Measurements from ENCODE around the gene CFAP58.

Gene CFAP58

DNA sequence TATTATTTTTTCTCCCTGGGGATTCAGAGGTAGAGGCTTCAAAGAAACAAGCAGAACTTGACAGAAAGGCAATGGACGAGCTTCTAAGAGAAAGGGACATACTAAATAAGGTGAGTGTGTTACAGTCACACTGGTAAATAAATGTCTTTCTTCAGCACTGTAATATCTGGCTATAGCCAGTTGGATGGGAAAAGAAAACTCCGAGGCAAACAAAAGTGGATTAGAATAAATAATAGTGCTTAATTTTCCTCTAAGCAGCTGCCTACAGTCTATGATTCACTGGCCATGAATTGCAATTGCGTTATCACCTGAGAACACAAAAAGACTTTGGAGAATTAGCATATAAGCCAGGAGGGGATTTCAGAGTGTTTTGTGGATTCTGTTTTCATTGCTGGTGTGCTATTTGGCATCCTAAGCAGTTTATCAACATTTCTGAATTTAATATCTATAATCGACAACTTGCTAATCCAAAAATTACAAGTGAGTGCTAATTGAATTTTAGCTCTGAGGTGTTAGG lies 23.2 kb downstream of the CFAP58 start:
- no peak for DNase-seq

DNA sequence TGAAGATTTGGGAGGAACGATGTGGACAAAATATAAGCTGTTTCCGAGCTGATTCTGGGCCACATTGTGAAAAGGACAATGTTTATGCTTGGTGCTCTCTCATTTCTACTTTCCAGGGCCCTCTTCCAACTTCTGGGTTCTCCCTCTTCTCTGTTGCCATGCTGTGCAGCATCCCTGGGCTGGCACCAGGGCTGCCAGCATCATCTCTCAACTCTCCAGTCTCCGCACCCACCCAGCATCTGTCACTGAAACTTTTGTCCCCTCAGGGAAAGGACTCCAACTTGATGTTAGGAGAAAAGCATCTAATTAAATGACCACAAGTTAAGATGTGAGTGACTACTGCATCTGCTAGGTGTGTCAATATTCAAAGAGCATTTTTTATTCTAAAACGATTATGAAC lies 26.7 kb downstream of the CFAP58 start:
- DNase-seq, result no peak

- DNase-seq, result peak; percentile 39
Measured at GRCh38 chr10:104387130-104387888, 33.7 kb downstream of the CFAP58 start.

- DNase-seq, result no peak
Measured at GRCh38 chr10:104388830-104389229, 35.2 kb downstream of the CFAP58 start.

- peak; percentile 27 for DNase-seq
Measured at GRCh38 chr10:104391150-104391968, 37.7 kb downstream of the CFAP58 start.

- DNase-seq, result peak; percentile 4
Measured at GRCh38 chr10:104391969-104392296, 38.3 kb downstream of the CFAP58 start.

DNA sequence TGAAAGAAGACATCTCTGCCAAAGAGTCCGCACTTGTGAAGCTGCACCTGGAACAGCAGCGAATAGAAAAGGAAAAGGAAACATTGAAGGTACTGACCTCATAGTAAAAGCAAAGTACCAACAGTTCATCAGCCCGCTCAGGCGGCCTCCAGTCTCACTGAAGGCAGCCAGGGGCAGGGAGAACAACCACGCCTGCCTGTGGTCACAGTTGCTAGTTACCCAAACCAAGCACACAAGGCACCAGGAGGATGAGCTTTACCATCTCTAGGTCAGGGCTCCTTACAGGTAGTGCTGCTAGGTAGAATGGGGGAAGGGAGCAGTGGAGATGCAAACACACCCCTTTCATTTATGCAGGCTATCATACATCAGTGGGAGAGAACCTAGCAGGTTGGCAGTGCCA lies 39.8 kb downstream of the CFAP58 start:
- DNase-seq, result no peak

DNA sequence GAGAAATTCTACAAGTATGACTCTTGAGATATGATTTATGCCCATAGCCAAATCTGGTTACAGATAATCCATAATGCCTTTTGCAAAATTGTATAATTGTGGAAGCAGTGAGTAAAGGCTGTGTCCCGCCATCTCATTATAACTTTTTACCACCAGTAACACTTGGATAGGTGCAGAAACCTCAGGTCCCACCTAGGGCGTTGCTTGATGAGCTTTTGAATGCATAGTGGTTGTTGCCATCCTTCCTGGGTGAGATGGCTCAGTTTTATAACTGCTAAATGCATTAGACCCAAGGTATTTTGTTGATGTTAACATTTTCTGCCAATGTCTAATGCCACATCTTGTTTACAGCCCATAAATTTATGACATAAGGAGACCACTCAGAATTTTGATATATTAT lies 42.9 kb downstream of the CFAP58 start:
- no peak for DNase-seq

DNA sequence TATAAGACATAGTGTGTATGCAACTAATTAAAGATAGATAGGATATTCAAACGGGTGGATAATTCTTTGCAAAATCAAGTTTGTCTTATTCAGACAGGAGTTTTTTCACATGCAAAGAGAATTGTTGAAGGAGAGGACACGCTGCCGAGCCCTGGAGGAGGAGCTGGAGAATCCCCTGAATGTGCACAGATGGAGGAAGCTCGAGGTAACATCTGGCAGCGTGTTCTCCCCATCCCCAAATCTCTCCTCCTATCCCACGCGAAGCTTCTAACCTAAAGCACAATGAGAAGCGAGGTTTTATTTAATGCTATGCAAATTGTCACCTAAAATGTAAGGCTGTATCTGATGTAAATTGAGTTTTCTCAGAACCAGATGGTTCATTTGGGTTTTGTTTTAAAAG lies 50.0 kb downstream of the CFAP58 start:
- no peak for DNase-seq

DNA sequence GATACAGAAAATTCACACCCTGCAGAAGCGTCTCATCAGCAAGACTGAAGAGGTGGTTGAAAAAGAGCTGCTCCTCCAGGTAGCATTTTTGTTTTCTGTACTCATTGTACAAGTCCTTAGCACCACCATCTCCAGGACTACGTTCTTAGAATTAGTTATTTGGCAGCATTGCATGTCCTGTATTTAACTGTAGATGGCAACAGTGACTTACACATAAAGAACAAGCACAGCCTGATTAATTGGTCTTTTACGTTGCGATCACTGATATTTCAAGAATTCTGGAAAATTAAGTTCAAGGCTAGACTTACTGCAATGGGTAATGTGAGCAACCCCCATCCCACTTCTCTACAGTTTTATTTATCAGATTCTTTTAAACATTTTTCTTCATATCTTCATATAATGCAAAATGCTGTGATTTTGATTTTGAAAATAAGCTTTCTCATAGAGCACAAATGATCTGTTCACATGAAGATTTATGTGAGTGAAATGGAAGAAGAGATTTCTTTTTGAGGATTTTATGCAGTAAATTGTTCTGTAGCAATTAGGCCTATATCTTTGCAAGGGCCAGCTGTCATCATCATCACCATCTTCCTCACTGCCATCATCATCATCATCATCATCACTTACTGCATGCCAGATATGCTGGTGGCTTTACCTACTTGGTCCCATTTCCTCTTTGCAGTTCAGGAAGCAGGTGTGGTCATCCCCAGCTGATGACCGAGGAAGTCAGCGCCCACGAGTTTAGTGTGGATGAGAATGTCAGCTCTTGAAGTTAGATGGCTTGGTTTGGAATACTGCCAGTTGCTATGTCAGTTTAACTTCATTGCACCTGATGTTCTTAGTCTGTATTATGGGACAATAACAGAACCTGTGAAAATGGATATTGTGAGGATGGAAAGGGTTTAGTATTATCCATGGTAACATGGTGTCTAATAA lies 53.4 kb downstream of the CFAP58 start:
- peak; percentile 71 for DNase-seq

DNA sequence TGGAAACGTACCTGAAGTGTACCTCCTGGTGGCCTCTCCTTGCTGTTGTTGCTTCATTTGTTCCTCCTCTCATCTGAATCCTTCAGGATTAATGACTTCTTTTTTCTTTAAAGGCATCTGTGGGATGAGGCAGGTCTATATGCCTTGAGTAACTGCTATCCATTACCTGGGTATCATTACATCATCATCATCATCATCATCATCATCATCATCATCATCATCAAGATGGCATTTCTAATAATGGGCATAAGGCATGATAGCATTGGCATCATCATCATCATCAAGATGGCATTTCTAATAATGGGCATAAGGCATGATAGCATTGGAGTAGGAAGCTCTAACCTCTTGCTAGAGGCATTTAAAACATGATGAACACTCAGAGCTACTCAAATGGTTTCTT lies 59.9 kb downstream of the CFAP58 start:
- no peak for DNase-seq

GRCh38 chr10:104415526-104416165 lies 62.0 kb downstream of the CFAP58 start:
- DNase-seq, result no peak

DNA sequence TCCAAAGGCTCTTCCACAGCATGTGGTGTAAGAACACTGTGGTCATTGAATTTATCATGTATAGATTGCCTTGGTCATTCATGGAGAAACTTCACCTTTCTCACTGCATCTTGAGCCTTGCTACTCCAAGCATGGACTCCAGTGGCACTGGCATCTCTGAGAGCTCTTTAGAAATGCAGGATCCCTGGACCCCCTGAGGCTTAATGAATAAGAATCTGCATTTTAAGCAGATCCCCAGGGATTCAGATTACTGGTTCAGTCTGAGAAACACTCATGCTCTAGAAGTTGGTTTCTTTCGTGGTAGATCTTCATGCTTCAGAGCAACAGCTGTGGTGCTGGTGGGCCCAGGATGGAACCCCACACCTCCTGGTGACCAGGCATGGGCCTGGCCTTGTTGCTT lies 63.2 kb downstream of the CFAP58 start:
- DNase-seq, result no peak

- DNase-seq, result peak; percentile 84
Measured at GRCh38 chr10:104417637-104418292, 64.1 kb downstream of the CFAP58 start.

- DNase-seq, result no peak
Measured at GRCh38 chr10:104424719-104425118, 71.1 kb downstream of the CFAP58 start.

GRCh38 chr10:104427989-104428388 lies 74.4 kb downstream of the CFAP58 start:
- DNase-seq, result no peak

DNA sequence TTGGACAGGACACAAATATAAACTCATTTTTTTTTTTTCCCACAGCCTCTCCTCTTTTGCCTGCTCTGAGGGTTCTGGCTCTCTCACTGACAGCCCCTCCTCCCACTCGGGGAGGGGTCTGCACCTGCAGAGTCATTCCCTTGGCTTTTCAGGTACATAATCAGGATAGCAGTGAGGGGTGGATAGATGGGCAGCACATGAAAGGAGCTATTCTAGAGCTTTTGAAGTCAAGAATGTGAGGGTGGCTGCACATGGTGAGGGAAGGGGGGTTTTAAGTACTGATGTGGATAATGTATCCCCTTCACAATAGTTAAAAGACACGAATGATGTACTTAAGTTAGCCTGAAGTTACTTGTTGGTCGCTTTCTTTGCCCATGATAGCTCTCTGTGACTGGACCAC lies 76.2 kb downstream of the CFAP58 start:
- no peak for DNase-seq

DNA sequence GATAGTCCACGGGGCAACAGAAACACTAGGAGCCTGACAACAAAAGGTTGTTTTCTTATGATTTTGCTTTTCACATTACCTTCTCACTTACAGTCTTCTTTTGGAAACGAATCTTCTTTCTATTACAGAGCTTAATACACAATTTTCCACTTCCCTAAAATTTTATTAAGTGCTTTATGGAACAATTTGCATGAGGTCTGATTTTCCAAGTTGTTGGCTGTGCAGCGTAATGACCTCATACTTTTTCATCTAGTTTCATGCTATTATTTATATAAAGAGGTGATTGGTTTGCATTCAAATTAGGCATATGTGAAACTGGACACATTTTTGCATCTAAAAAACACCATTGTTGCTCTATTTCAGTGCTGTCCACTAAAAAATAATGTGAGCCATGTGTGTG lies 76.7 kb downstream of the CFAP58 start:
- DNase-seq, result no peak

DNA sequence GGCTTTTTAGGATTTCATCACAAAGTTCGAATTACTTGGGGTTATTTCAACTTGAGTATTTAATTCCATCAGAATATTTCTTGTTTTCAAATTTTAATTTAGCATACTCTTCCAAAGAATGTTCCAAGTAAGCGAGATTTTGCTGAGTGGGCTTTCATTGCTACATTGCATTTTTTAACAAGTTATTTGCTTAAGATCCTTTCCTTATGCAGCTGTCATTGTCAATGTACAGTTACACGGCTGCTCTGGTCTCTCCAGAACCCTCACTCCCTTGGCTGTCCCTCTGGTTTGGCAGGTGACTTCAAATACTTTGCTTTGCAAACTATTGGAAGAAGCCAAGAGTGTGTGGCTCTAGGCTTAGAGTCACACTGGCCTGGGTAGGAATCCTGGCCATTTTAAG lies 80.0 kb downstream of the CFAP58 start:
- no peak for DNase-seq

- no peak for DNase-seq
Measured at GRCh38 chr10:104434601-104435000, 81.0 kb downstream of the CFAP58 start.

DNA sequence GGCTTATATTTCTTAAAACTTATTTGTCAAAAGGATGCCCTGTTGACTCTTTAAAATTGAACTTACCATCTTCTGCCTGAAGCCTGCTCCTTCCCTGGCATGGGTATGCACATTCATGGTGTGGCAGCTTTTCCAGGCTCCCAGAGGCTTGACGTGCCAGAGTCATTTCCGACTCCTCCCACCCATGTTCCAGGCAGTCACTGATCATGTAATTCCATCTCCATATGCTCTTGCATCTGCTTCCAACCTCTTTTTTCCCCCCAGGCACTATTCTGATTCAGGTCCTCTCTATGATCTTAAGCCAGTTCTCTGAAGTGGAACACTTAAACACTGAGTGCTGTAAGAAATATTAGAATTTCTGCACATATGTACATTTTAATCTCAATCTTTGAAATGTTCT lies 82.2 kb downstream of the CFAP58 start:
- DNase-seq, result no peak

DNA sequence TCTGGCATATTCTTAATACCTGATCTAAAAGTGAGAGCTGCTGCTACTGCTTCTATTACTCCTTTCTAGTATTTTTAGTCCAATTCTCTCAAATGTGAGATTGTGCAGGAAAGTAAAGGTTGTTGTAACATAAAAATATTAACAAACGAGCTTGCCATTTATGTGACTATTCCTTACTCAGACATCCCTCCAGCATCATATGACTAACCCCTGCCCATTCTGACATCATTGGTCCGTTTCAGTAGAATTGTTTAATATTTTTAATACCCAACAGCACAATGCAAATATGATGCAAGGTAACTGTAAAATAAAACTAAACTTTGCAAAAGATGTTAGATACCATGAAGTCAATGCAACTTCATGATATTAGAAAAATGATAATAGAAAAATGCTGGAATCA lies 83.6 kb downstream of the CFAP58 start:
- no peak for DNase-seq
